A549 (cell line): Measurements from ENCODE around the gene IMPA2.
"Not testable (repeated sequence)": the region's sequence is repeated elsewhere in the genome, so short reads cannot be mapped to it uniquely, and the experiment has no call there.

Experiments
- CHD2 ChIP-seq: fragments of 150-350 bp; IDR thresholded peaks from 2 replicates; pipeline ENCODE4 v1.6.1; 2014; ENCODE audit warnings: low read length; ENCODE audit not compliant: partially characterized antibody
- POLR2AphosphoS2 ChIP-seq: conservative IDR thresholded peaks from 2 replicates; pipeline ENCODE4 v1.6.1; 2012; ENCODE audit warnings: low read length, improper control_type of control experiment, inconsistent platforms
- RAD21 ChIP-seq, 2 experiments: fragments of >200 bp in 1 of 2; sonication (Bioruptor Twin) in 1 of 2; formaldehyde crosslinking in 1 of 2; IDR thresholded peaks in 1 of 2; conservative IDR thresholded peaks in 1 of 2; 2 replicates in 1 of 2; 3 replicates in 1 of 2; pipeline ENCODE4 v1.6.1; 2012 to 2018; ENCODE audit warnings: inconsistent platforms in 1 of 2
- RCOR1 ChIP-seq: fragments of 150-350 bp; IDR thresholded peaks from 2 replicates; pipeline ENCODE4 v1.6.1; 2014; ENCODE audit warnings: antibody characterized with exemption, low read length, low read depth
- RFX5 ChIP-seq: fragments of 450-650 bp; IDR thresholded peaks from 2 replicates; pipeline ENCODE4 v1.7.1; 2014; ENCODE audit warnings: antibody characterized with exemption, mild to moderate bottlenecking, moderate library complexity
- TF ChIP-seq, protein P1 (sequence below): fragments of >200 bp; sonication (Bioruptor Twin); formaldehyde crosslinking; IDR thresholded peaks from 3 replicates; pipeline ENCODE4 v1.5.1; 2016

DNA sequence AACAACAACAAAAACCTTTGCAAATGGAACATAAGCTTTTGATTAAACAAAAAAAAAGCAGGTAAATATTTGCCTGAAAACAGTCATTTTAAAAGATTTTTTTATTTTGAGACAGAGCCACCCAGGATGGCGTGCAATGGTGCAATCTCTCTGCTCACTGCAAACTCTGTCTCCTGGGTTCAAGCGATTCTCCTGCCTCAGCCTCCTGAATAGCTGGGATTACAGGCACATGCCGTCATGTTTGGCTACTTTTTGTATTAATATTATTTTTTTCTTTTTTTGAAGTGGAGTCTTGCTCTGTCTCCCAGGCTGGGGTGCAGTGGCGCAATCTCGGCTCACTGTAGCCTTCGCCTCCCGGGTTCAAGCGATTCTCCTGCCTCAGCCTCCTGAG is 10.5 kb upstream of the IMPA2 start:
- TF ChIP-seq, protein P1, sequence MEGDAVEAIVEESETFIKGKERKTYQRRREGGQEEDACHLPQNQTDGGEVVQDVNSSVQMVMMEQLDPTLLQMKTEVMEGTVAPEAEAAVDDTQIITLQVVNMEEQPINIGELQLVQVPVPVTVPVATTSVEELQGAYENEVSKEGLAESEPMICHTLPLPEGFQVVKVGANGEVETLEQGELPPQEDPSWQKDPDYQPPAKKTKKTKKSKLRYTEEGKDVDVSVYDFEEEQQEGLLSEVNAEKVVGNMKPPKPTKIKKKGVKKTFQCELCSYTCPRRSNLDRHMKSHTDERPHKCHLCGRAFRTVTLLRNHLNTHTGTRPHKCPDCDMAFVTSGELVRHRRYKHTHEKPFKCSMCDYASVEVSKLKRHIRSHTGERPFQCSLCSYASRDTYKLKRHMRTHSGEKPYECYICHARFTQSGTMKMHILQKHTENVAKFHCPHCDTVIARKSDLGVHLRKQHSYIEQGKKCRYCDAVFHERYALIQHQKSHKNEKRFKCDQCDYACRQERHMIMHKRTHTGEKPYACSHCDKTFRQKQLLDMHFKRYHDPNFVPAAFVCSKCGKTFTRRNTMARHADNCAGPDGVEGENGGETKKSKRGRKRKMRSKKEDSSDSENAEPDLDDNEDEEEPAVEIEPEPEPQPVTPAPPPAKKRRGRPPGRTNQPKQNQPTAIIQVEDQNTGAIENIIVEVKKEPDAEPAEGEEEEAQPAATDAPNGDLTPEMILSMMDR: not testable (repeated sequence)
- not testable (repeated sequence) for TF ChIP-seq RAD21 (conservative IDR thresholded peaks at IDR 0.05 in 1 of 2, IDR thresholded peaks at IDR 0.05 in 1 of 2); CHD2; POLR2AphosphoS2; RFX5; RCOR1
